Vagina (tissue), 2 donors: ENCODE data around the gene CTU2. TPM values are rescaled to one million over a fixed set of nuclear protein-coding genes. Genes with fewer than 3 reads are reported as not detected.
A peak's percentile ranks its signal among the peaks of the same experiment; 100 is the strongest.

Experiments used
- DNase-seq, 2 donors: peaks; one replicate each; pipeline ENCODE4 v3.0.0-alpha.2; 2017; ENCODE audit errors: extremely low spot score in 2 of 2
- H3K27ac ChIP-seq: fragments of 200-600 bp; sonication (generic); one replicate; pipeline ENCODE4 v1.5.1; 2019
- H3K27me3 ChIP-seq: fragments of 200-600 bp; sonication (generic); one replicate; pipeline ENCODE4 v1.5.1; 2019
- H3K36me3 ChIP-seq, 2 donors: fragments of 200-600 bp; sonication (generic); one replicate each; pipeline ENCODE4 v1.5.1; 2017 to 2019
- H3K4me1 ChIP-seq: fragments of 200-600 bp; sonication (generic); one replicate; pipeline ENCODE4 v1.5.1; 2019
- H3K4me3 ChIP-seq, 2 donors: fragments of 200-600 bp; sonication (generic); 1 replicate in 1 of 2; 2 replicates in 1 of 2; pipeline ENCODE4 v1.5.1; 2016 to 2019
- H3K9me3 ChIP-seq: fragments of 200-600 bp; sonication (generic); one replicate; pipeline ENCODE4 v1.5.1; 2019
- CTCF ChIP-seq, 3 experiments: fragments of 450-650 bp in 2 of 3; fragments of 200-600 bp in 1 of 3; sonication (generic) in 1 of 3; IDR thresholded peaks; one replicate each; pipeline ENCODE4 v1.5.1; 2017 to 2019; ENCODE audit warnings: antibody characterized with exemption in 3 of 3, mild to moderate bottlenecking in 2 of 3, moderate library complexity in 2 of 3
- POLR2A ChIP-seq, 2 donors: fragments of 450-650 bp; IDR thresholded peaks; one replicate each; pipeline ENCODE4 v1.6.1; 2017; ENCODE audit warnings: antibody characterized with exemption in 2 of 2, mild to moderate bottlenecking in 2 of 2, moderate library complexity in 2 of 2
- POLR2AphosphoS5 ChIP-seq, 2 donors: sonication (generic); formaldehyde crosslinking; IDR thresholded peaks; one replicate each; pipeline ENCODE4 v1.9.0; 2017; ENCODE audit warnings: antibody characterized with exemption in 2 of 2, mild to moderate bottlenecking in 2 of 2, low read depth in 1 of 2; ENCODE audit not compliant: insufficient read depth in 1 of 2
- intact Hi-C: fragments of 100-400 bp; cut with DNase I; formaldehyde crosslinking; loops from one replicate; pipeline ENCODE4 v1.15.1; 2023
- total RNA-seq: library from RNA; depleted of rRNA; stranded (reverse); fragments of >200 nt; gene quantifications from one replicate; pipeline ENCODE4 v1.2.3, GENCODE V29; 2016

CTU2 gene
- total RNA-seq, 1 donor from 2014 or later, result 7.9 TPM

DNA sequence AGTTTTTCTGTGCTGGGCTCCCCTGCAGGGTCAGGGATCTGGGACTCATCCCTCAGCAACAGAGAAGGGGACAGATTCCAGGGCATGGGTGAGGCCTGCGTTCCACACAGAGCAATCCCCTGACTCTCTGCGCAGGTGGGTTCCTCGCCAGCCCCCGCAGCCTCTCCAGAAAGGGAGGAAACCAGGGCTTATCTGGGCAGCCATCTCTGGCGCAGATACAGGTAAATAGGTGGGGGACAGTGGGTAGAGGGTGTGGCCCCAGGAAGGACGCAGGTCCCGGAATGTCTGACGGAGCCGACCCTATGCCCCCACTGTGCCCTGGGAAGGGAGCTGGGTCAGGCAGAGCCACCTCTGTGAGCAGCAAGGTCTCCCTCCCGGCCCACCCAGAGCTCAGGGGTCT is 55.5 kb downstream of the CTU2 start:
- no peak for DNase-seq
- no peak for TF ChIP-seq POLR2AphosphoS5 (IDR thresholded peaks at IDR 0.05; ENCODE audit: insufficient read depth in 1 of 2, low read depth in 1 of 2)
- no peak for TF ChIP-seq CTCF (IDR thresholded peaks at IDR 0.05)
- TF ChIP-seq POLR2A (IDR thresholded peaks at IDR 0.05), result no peak
- intact Hi-C loops, result no loop called here
- peaks cover 83% of the 10 kb centered on the region for H3K4me1 ChIP-seq
- H3K27ac ChIP-seq, result no peak overlapping the region
- no peaks in the 10 kb centered on the region for H3K27me3 ChIP-seq
- no peak overlapping the region for H3K4me3 ChIP-seq
- no peaks in the 10 kb centered on the region for H3K9me3 ChIP-seq
- no peaks in the 10 kb centered on the region for H3K36me3 ChIP-seq

DNA sequence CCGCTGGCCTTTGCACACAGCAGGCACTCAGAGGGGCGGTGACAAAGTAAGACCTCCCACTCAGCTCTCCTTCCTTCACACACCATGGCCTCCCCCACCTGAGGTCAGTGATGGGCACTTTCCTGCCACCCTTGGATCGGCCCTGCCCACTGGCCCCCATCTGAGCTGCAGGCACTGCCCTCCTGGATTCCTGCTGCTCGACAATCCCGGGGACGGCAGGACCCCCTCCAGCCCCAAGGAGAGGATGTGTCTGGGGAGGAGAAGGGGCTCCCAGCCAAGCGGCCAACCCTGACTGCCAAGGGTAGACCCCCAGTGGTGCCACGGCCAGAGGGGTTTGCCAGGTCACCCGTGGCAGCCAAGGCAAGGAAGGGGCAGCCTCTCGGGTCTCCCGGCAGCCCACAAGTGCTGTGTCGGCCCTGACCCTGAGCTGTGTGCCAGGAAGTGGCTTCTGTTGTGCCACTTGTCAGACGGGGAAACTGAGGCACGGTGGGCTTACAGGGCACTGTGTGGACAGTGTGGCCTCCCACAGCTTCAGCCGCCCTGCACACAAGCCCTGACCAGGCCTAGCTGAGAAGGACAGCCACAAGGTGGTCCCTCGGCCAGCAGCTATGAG is 56.1 kb downstream of the CTU2 start:
- H3K27me3 ChIP-seq, result no peaks in the 10 kb centered on the region
- no peaks in the 10 kb centered on the region for H3K9me3 ChIP-seq
- no peaks in the 10 kb centered on the region for H3K36me3 ChIP-seq
- intact Hi-C loops, result no loop called here
- no peak for TF ChIP-seq POLR2A (IDR thresholded peaks at IDR 0.05)
- no peak for TF ChIP-seq POLR2AphosphoS5 (IDR thresholded peaks at IDR 0.05; ENCODE audit: insufficient read depth in 1 of 2, low read depth in 1 of 2)
- no peak for TF ChIP-seq CTCF (IDR thresholded peaks at IDR 0.05)
- DNase-seq, result no peak
- H3K4me3 ChIP-seq, result no peak overlapping the region
- peaks cover 88% of the 10 kb centered on the region for H3K4me1 ChIP-seq
- no peak overlapping the region for H3K27ac ChIP-seq

GRCh38 chr16:88762941-88763340 is 56.6 kb downstream of the CTU2 start:
- peak overlapping the region; percentile 16 for H3K27ac ChIP-seq

GRCh38 chr16:88763502-88764053 is 57.3 kb downstream of the CTU2 start:
- Histone ChIP-seq H3K4me3 (no peak overlapping the region), H3K4me1 (peaks cover 90% of the 10 kb centered on the region), H3K36me3 (no peaks in the 10 kb centered on the region), H3K9me3 (no peaks in the 10 kb centered on the region), H3K27me3 (no peaks in the 10 kb centered on the region), H3K27ac (no peak overlapping the region)
- no peak for DNase-seq
- TF ChIP-seq POLR2A (IDR thresholded peaks at IDR 0.05), result no peak
- no peak for TF ChIP-seq POLR2AphosphoS5 (IDR thresholded peaks at IDR 0.05; ENCODE audit: insufficient read depth in 1 of 2, low read depth in 1 of 2)
- no peak for TF ChIP-seq CTCF (IDR thresholded peaks at IDR 0.05)
- intact Hi-C loops, result no loop called here

More at GRCh38 chr16:88762941-88763340, 56.6 kb downstream of the CTU2 start:
- no peaks in the 10 kb centered on the region for H3K9me3 ChIP-seq
- TF ChIP-seq POLR2A (IDR thresholded peaks at IDR 0.05), result no peak
- no peak for TF ChIP-seq POLR2AphosphoS5 (IDR thresholded peaks at IDR 0.05; ENCODE audit: insufficient read depth in 1 of 2, low read depth in 1 of 2)
- no peak overlapping the region for H3K4me3 ChIP-seq
- no peaks in the 10 kb centered on the region for H3K27me3 ChIP-seq
- intact Hi-C loops, result no loop called here
- H3K4me1 ChIP-seq, result peaks cover 90% of the 10 kb centered on the region
- no peak for DNase-seq
- H3K36me3 ChIP-seq, result no peaks in the 10 kb centered on the region

DNA sequence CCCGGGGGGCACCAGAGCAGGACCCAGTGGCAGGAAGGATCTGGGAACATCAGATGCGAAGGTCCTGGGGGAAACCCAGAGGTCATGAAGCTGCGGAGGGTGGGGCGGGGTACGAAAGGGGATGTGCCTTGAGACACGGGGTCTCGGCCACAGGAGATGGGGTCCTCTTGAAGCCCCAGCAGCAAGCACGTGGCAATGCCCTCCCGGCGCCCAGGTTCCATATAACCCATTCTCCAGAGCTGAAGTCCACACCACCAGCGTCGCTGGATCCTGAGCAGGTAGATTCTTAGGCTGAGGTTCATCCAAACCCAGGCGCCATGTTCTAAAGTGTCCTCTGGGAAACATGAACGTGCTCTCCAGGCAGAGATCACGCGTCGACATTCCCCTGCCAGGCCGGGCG is 57.8 kb downstream of the CTU2 start:
- H3K36me3 ChIP-seq, result no peaks in the 10 kb centered on the region
- H3K4me3 ChIP-seq, result no peak overlapping the region
- intact Hi-C loops, result no loop called here
- peaks cover 90% of the 10 kb centered on the region for H3K4me1 ChIP-seq
- no peaks in the 10 kb centered on the region for H3K9me3 ChIP-seq
- DNase-seq, result no peak
- no peak overlapping the region for H3K27ac ChIP-seq
- no peak for TF ChIP-seq POLR2AphosphoS5 (IDR thresholded peaks at IDR 0.05; ENCODE audit: insufficient read depth in 1 of 2, low read depth in 1 of 2)
- TF ChIP-seq POLR2A (IDR thresholded peaks at IDR 0.05), result no peak
- no peak for TF ChIP-seq CTCF (IDR thresholded peaks at IDR 0.05)
- no peaks in the 10 kb centered on the region for H3K27me3 ChIP-seq
